Measurements from ENCODE around the gene HDAC7.

DNA sequence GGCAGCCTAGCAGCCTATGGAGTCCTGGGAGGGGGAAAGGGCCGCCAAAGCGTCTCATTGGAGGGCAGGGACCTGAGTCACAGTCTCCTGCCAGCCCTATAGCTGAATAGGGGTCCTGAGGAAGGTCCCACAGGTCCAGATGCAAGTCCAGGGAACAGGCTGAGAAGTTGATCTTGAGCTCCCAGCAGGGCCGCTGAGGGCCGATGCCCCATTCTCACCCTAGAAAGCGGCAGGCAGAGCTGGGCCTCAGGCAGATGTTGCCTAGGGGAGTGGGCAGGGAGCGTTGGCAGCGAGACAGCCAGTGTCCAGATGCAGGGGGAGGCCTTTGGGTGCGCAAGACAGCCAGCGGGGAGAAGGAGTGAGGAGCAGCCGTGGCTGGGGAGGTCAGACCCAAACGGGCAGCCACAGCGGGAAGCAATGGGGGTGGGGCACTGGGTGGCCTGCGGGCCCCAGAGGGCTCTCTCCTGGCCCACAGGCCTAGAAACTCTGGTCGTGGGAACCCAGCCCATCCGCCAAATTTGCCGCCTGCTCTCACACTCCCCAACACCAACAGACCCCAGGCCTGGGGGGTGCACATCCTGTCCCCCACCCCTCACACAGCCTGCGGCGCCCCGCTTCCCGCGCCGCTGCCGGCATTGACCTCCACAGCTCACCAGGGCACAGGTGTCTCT, 1.1 kb downstream of the HDAC7 start:
- TF ChIP-seq CTCF (IDR thresholded peaks at IDR 0.05): no peak
- TF ChIP-seq POLR2A (IDR thresholded peaks at IDR 0.05): no peak

All from prostate gland (tissue), 2 donors.